ENCODE data around the gene KRTAP5-2.
"Not testable (repeated sequence)": the region's sequence is repeated elsewhere in the genome, so short reads cannot be mapped to it uniquely, and the experiment has no call there.

The KRTAP5-2 gene

GRCh38 chr11:1607901-1608300 is 9.8 kb upstream of the KRTAP5-2 start:
- not testable (repeated sequence) for H2BK15ac ChIP-seq (replicated peaks; ENCODE audit: low read depth); H3K23ac ChIP-seq (ENCODE audit: low read length); H3K18ac ChIP-seq (ENCODE audit: low read length); H4K5ac ChIP-seq (ENCODE audit: low read length); H2BK5ac ChIP-seq (ENCODE audit: low read length); H3K79me2 ChIP-seq (ENCODE audit: control insufficient read depth, insufficient read depth, low read length); H3K4me1 ChIP-seq (ENCODE audit: control insufficient read depth, low read depth, low read length); H2AK5ac ChIP-seq (ENCODE audit: low read length); H3K4ac ChIP-seq (ENCODE audit: low read depth, low read length); DNase-seq; H3K4me2 ChIP-seq (ENCODE audit: low read length); H3K36me3 ChIP-seq (ENCODE audit: control insufficient read depth, insufficient read depth, low read length); H3K9ac ChIP-seq (ENCODE audit: low read length); H4K8ac ChIP-seq (ENCODE audit: low read depth, low read length); H2BK120ac ChIP-seq (ENCODE audit: low read depth, low read length); H3K56ac ChIP-seq (ENCODE audit: low read length); H3K27me3 ChIP-seq (ENCODE audit: insufficient read depth, low read length, poor library complexity); H3K27ac ChIP-seq (ENCODE audit: low read depth, low read length); H3K79me1 ChIP-seq (ENCODE audit: low read length); H3K4me3 ChIP-seq (ENCODE audit: low read length)
- no CpG with 5 or more reads among the region's 5 CpGs for WGBS (ENCODE audit: extremely low coverage, insufficient coverage, low lambda C conversion rate)

- not testable (repeated sequence) for H3K9ac ChIP-seq (ENCODE audit: low read length); H3K4ac ChIP-seq (ENCODE audit: low read depth, low read length); H3K23ac ChIP-seq (ENCODE audit: low read length); H3K4me2 ChIP-seq (ENCODE audit: low read length); H3K4me3 ChIP-seq (ENCODE audit: low read length); H3K27me3 ChIP-seq (ENCODE audit: insufficient read depth, low read length, poor library complexity); H2BK15ac ChIP-seq (replicated peaks; ENCODE audit: low read depth); H2BK5ac ChIP-seq (ENCODE audit: low read length); H3K4me1 ChIP-seq (ENCODE audit: control insufficient read depth, low read depth, low read length); H3K56ac ChIP-seq (ENCODE audit: low read length); DNase-seq; H4K5ac ChIP-seq (ENCODE audit: low read length); H3K27ac ChIP-seq (ENCODE audit: low read depth, low read length); H3K79me2 ChIP-seq (ENCODE audit: control insufficient read depth, insufficient read depth, low read length); H3K18ac ChIP-seq (ENCODE audit: low read length); H3K79me1 ChIP-seq (ENCODE audit: low read length); H3K36me3 ChIP-seq (ENCODE audit: control insufficient read depth, insufficient read depth, low read length); H4K8ac ChIP-seq (ENCODE audit: low read depth, low read length); H2AK5ac ChIP-seq (ENCODE audit: low read length); H2BK120ac ChIP-seq (ENCODE audit: low read depth, low read length)
- no CpG with 5 or more reads among the region's 18 CpGs for WGBS (ENCODE audit: extremely low coverage, insufficient coverage, low lambda C conversion rate)
Measured at GRCh38 chr11:1607156-1607845, 9.2 kb upstream of the KRTAP5-2 start.

GRCh38 chr11:1605923-1606322 is 7.8 kb upstream of the KRTAP5-2 start:
- H3K56ac ChIP-seq (ENCODE audit: low read length); H3K79me1 ChIP-seq (ENCODE audit: low read length); H3K4me2 ChIP-seq (ENCODE audit: low read length); H3K27ac ChIP-seq (ENCODE audit: low read depth, low read length); H4K5ac ChIP-seq (ENCODE audit: low read length); H3K23ac ChIP-seq (ENCODE audit: low read length); H4K8ac ChIP-seq (ENCODE audit: low read depth, low read length); H2AK5ac ChIP-seq (ENCODE audit: low read length); H2BK5ac ChIP-seq (ENCODE audit: low read length); H3K4ac ChIP-seq (ENCODE audit: low read depth, low read length); H3K36me3 ChIP-seq (ENCODE audit: control insufficient read depth, insufficient read depth, low read length); H2BK15ac ChIP-seq (replicated peaks; ENCODE audit: low read depth); H3K9ac ChIP-seq (ENCODE audit: low read length); H2BK120ac ChIP-seq (ENCODE audit: low read depth, low read length); H3K4me3 ChIP-seq (ENCODE audit: low read length); DNase-seq; H3K79me2 ChIP-seq (ENCODE audit: control insufficient read depth, insufficient read depth, low read length); H3K18ac ChIP-seq (ENCODE audit: low read length); H3K4me1 ChIP-seq (ENCODE audit: control insufficient read depth, low read depth, low read length); H3K27me3 ChIP-seq (ENCODE audit: insufficient read depth, low read length, poor library complexity): not testable (repeated sequence)
- no CpG with 5 or more reads among the region's 13 CpGs for WGBS (ENCODE audit: extremely low coverage, insufficient coverage, low lambda C conversion rate)

GRCh38 chr11:1604711-1605110 is 6.6 kb upstream of the KRTAP5-2 start:
- no CpG with 5 or more reads among the region's 7 CpGs for WGBS (ENCODE audit: extremely low coverage, insufficient coverage, low lambda C conversion rate)
- Histone ChIP-seq H3K18ac (ENCODE audit: low read length) (no peak overlapping the region), H3K4ac (ENCODE audit: low read depth, low read length) (no peak overlapping the region), H3K4me1 (ENCODE audit: control insufficient read depth, low read depth, low read length) (no peaks in the 10 kb centered on the region), H2BK5ac (ENCODE audit: low read length) (no peak overlapping the region), H2AK5ac (ENCODE audit: low read length) (no peak overlapping the region), H3K79me2 (ENCODE audit: control insufficient read depth, insufficient read depth, low read length) (no peaks in the 10 kb centered on the region), H3K36me3 (ENCODE audit: control insufficient read depth, insufficient read depth, low read length) (no peaks in the 10 kb centered on the region), H3K56ac (ENCODE audit: low read length) (no peak overlapping the region), H3K79me1 (ENCODE audit: low read length) (no peaks in the 10 kb centered on the region), H2BK120ac (ENCODE audit: low read depth, low read length) (no peak overlapping the region), H3K27me3 (ENCODE audit: insufficient read depth, low read length, poor library complexity) (no peaks in the 10 kb centered on the region), H3K27ac (ENCODE audit: low read depth, low read length) (no peak overlapping the region), H4K8ac (ENCODE audit: low read depth, low read length) (no peak overlapping the region), H2BK15ac (replicated peaks; ENCODE audit: low read depth) (no peak overlapping the region), H3K23ac (ENCODE audit: low read length) (no peak overlapping the region), H3K4me2 (ENCODE audit: low read length) (no peak overlapping the region), H4K5ac (ENCODE audit: low read length) (no peak overlapping the region), H3K9ac (ENCODE audit: low read length) (no peak overlapping the region), H3K4me3 (ENCODE audit: low read length) (no peak overlapping the region)
- no peak for DNase-seq

- no peak for DNase-seq
- Histone ChIP-seq H2BK120ac (ENCODE audit: low read depth, low read length) (no peak overlapping the region), H4K5ac (ENCODE audit: low read length) (no peak overlapping the region), H3K4me2 (ENCODE audit: low read length) (no peak overlapping the region), H3K23ac (ENCODE audit: low read length) (no peak overlapping the region), H3K9ac (ENCODE audit: low read length) (no peak overlapping the region), H3K79me1 (ENCODE audit: low read length) (no peaks in the 10 kb centered on the region), H3K4me1 (ENCODE audit: control insufficient read depth, low read depth, low read length) (no peaks in the 10 kb centered on the region), H3K4me3 (ENCODE audit: low read length) (no peak overlapping the region), H3K4ac (ENCODE audit: low read depth, low read length) (no peak overlapping the region), H2BK15ac (replicated peaks; ENCODE audit: low read depth) (no peak overlapping the region), H2AK5ac (ENCODE audit: low read length) (no peak overlapping the region), H3K18ac (ENCODE audit: low read length) (no peak overlapping the region), H3K27ac (ENCODE audit: low read depth, low read length) (no peak overlapping the region), H4K8ac (ENCODE audit: low read depth, low read length) (no peak overlapping the region), H3K56ac (ENCODE audit: low read length) (no peak overlapping the region), H3K36me3 (ENCODE audit: control insufficient read depth, insufficient read depth, low read length) (no peaks in the 10 kb centered on the region), H2BK5ac (ENCODE audit: low read length) (no peak overlapping the region), H3K27me3 (ENCODE audit: insufficient read depth, low read length, poor library complexity) (no peaks in the 10 kb centered on the region), H3K79me2 (ENCODE audit: control insufficient read depth, insufficient read depth, low read length) (no peaks in the 10 kb centered on the region)
- no CpG with 5 or more reads among the region's 11 CpGs for WGBS (ENCODE audit: extremely low coverage, insufficient coverage, low lambda C conversion rate)
Measured at GRCh38 chr11:1604181-1604580, 6.1 kb upstream of the KRTAP5-2 start.

- Histone ChIP-seq H3K18ac (ENCODE audit: low read length) (no peak overlapping the region), H3K4me3 (ENCODE audit: low read length) (no peak overlapping the region), H3K4me1 (ENCODE audit: control insufficient read depth, low read depth, low read length) (no peaks in the 10 kb centered on the region), H4K8ac (ENCODE audit: low read depth, low read length) (no peak overlapping the region), H3K36me3 (ENCODE audit: control insufficient read depth, insufficient read depth, low read length) (no peaks in the 10 kb centered on the region), H3K4ac (ENCODE audit: low read depth, low read length) (no peak overlapping the region), H3K4me2 (ENCODE audit: low read length) (no peak overlapping the region), H2BK15ac (replicated peaks; ENCODE audit: low read depth) (no peak overlapping the region), H2AK5ac (ENCODE audit: low read length) (no peak overlapping the region), H3K23ac (ENCODE audit: low read length) (no peak overlapping the region), H3K56ac (ENCODE audit: low read length) (no peak overlapping the region), H3K27ac (ENCODE audit: low read depth, low read length) (no peak overlapping the region), H3K79me1 (ENCODE audit: low read length) (no peaks in the 10 kb centered on the region), H3K79me2 (ENCODE audit: control insufficient read depth, insufficient read depth, low read length) (no peaks in the 10 kb centered on the region), H4K5ac (ENCODE audit: low read length) (no peak overlapping the region), H2BK120ac (ENCODE audit: low read depth, low read length) (no peak overlapping the region), H3K9ac (ENCODE audit: low read length) (no peak overlapping the region), H3K27me3 (ENCODE audit: insufficient read depth, low read length, poor library complexity) (no peaks in the 10 kb centered on the region), H2BK5ac (ENCODE audit: low read length) (no peak overlapping the region)
- DNase-seq = no peak
- 100% methylated on average over 1 of the region's 1 CpG for WGBS (ENCODE audit: extremely low coverage, insufficient coverage, low lambda C conversion rate)
Measured at GRCh38 chr11:1603629-1604028, 5.5 kb upstream of the KRTAP5-2 start.

Data from mesendoderm (in vitro differentiated cells).